Ramos (cell line): Measurements from ENCODE around the gene PITRM1.

Experiments
- in situ Hi-C: fragments of 300-500 bp; cut with MboI; formaldehyde crosslinking; loops from one replicate; pipeline ENCODE4 v1.14.3; 2022; ENCODE audit warnings: low sequenced_read_pairs; ENCODE audit not compliant: unreplicated experiment

Gene PITRM1

GRCh38 chr10:3143366-3143765 is 29.2 kb downstream of the PITRM1 start:
- in situ Hi-C loops = no loop called here

GRCh38 chr10:3142146-3142875 is 30.3 kb downstream of the PITRM1 start:
- in situ Hi-C loops = no loop called here

DNA sequence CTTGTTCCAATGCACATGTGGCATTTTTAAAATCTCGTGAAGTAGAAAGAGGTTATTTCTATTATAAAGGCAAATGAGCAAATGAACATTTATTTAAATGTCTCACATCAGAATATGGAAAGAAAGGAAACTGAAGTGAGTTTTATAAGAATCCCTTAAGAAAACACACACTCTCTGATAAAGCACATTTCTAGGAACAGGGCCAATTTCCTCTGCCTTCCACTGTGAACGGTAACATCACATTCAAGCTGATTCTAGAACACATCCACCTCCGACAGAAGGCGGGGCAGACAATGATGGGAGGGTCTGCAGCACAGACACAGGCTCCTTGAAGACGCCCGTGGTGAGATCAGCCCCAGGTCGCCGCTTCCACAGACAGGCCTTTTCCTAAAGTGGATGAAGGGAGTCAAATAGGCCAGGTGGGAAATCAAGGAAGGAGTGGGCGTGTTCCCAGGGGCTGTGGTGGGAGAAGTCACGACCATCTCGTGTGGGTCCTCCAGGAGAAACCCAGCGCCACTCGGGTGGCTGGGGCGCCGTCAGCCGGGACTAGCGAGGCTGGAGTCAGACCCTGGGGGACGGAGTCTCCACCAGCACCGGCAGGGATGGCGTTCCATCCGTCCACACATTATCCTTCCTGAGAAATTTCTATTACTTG is 31.1 kb downstream of the PITRM1 start:
- in situ Hi-C loops = no loop called here

- in situ Hi-C loops = no loop called here
These were observed 32.3 kb downstream of the PITRM1 start for GRCh38 chr10:3140280-3140679.

DNA sequence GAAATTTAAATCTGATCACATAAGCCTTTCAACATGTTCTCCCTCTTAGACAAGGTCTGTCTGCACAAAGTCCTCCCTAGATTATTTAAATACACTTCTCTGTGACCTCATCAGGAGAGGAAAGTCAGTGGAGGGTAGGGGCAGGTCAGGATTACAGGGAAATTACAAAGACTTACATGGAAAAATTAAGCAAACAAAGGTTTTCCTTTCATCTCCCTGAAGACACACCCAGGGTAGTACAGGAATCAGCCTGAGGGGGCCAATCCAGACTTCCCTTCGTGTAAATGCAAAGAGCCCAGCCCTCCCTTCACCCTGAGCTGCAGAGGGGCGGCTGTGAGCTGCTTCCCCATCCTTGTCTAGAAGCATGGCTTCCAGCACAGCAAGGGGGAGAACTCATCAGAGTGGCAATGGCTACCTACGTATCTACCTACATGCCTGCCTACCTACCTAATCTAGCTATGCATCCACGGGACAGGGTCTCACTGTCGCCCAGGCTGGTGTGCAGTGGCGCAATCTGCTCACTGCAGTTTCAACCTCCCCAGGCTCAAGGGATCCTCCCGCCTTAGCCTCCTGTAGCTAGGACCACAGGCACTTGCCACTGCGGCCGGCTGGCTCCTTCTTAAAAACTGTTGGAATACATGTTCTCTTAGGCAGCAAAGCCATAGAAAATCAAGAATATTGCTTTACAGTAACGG is 33.2 kb downstream of the PITRM1 start:
- in situ Hi-C loops = no loop called here

DNA sequence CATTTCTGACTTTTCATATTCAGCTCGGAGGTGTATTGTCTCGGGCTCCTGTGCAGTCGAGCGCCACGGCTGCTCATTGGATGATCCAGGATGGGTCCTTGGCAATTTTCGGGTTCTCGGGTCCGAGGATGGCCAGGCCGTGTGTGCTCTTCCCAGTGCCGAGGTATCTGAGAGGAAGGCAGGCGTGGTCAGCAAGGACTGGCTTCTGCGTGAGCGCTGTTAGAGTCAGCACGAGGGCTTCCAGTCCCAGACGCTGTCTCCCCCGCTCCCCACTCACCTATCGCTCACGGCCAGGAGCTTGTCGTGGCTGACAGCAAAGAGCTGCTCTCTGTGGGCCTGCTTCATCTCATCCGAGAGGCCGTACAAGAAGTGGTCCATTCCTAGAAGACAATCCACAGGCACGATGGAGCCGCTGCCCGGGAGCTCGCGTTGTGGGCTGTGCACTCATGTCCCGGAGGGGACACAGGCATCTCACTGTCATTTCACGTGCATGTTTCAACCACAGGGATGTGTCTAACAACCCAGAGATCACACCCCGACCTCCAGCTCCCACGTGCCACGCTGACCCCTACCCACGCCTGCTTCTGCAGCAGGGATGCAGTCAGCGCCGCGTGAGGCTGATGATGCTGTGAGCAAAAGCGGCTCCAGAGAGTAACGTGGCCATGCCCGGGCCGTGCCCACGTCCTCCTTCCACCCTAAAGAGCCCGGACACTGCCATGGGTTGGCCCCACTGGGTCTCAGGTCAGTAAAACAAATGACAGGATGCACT is 34.4 kb downstream of the PITRM1 start:
- in situ Hi-C loops = no loop called here

DNA sequence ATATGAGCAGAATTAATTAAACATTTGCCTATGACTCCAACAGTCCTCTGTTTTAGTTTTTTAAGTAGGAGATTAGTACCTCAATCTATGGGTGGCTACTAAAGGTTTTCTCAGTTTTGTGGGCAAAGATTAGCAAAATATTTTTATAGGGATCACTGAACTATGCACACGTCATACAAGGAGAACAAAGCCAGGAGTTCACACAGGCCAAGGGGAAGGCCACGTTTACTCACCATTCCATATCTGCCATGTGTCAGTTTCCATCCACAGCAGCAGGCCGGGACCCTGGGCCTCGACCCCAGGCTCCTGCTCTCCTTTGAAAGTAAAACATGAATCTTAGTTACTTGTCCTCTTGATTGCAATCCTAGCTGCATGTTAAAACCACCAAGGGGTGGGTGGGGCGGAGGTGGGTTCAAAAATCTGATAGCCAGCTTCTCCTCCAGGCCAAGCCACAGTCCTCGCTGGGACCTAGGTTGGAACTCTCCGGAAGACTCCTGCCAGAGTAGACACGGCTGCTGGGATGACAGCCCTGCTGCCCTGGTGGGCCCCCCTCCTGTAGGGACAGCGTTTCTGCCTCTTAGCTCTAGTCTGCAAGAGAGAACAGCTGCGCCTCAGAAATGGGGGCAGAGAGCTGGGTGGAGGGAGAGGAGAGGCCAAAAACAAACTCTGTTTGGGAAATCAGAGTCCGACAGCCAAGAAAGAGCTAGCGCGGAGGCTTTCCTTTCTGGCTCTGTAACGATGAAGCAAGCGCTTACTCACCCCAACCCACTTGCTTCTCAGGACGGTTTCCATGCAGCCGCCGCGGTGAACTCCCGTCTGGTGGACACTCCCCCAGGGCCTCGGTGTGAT is 35.6 kb downstream of the PITRM1 start:
- in situ Hi-C loops = no loop called here

GRCh38 chr10:3136336-3136735 is 36.2 kb downstream of the PITRM1 start:
- in situ Hi-C loops = no loop called here

- in situ Hi-C loops = no loop called here
These were observed 37.6 kb downstream of the PITRM1 start for GRCh38 chr10:3135006-3135405.

GRCh38 chr10:3133948-3134347 is 38.6 kb downstream of the PITRM1 start:
- in situ Hi-C loops = no loop called here

GRCh38 chr10:3132036-3133025 is 40.3 kb downstream of the PITRM1 start:
- in situ Hi-C loops = no loop called here

DNA sequence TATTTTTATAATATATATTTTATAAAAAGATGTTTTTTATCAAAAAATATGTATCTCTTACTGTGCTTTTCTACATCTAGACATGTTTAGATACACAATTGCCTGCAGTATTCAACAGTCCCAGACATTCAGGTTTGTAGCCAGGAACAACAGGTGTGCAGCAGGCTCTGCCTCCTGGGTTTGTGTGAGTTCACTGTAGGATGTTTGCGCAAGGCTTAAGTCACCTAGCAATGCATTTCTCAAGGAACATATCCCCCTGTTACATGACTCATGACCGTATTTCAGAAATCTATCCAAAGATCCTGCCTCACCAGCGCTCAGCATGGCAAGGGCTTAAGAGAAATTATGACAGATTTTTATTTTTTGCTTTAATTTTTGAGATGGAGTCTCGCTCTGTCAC is 41.5 kb downstream of the PITRM1 start:
- in situ Hi-C loops = no loop called here

DNA sequence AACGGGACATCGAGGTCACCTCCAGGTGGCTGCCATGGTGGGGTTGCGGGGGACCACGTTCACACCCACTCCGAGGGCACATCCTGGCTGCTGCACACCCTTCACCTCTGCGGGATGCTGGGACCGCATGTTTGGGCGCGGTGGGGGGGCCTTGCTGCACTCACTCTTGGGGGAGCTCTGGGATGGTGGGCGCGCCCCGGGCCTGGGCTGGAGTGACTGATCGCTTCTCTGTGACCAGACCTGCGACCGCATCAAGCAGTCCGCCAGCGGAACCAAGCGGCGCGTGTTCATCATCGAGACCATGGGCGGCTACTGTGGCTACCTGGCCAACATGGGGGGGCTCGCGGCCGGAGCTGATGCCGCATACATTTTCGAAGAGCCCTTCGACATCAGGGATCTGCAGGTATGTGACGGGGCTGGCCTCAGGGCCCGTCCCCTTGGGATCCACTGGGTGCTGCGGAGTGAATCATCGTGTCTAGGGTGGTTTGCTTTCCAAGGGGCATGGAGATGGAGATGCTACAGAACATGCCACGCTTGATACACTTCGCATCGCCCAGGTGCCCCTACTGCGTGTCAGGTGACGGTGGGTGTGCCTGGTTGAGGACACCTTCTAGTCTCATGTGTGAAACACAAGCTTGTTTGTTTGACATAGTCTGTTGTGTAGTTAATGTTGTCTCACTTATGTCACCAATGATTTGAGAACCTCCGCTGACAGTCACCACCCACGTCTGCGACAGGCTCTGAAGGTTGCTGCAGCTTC is 42.8 kb downstream of the PITRM1 start:
- in situ Hi-C loops = no loop called here

DNA sequence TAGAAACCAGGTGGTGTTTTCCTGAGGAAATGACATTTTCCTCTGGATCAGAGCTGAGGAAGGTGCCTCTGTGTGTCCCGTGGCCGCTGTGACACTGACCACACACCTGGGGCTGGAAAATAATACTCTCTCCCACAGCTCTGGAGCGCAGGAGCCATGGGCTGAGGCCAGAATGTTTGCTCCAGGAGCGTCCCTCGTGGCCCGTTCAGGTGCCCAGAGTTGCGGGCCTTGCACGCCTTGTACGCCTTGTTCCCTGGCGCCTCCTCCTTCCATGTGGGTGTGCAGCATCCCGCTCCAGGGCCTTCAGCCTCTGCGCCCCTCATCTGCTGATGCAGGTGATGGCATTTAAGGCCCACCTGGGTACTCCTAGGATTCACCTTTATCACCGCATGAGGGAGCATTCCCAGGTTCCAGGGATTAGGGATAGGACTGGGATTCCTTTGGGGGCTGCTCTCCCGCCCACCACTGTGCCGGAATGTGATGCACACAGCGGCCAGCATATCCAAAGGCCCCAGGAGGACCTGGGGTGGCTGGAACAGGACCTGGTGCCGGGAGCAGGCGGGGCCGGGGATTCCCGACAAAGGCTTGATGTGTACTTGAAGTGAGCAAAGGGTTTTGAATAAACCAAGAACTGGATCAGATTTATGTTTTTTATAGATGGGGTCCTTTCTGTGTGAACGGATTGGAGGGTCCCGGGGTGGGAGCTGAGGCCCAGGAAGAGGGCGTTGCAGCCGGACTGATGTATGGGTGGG is 44.0 kb downstream of the PITRM1 start:
- in situ Hi-C loops = no loop called here

- in situ Hi-C loops = no loop called here
These were observed 44.7 kb downstream of the PITRM1 start for GRCh38 chr10:3127921-3128320.

GRCh38 chr10:3126741-3127346 is 45.7 kb downstream of the PITRM1 start:
- in situ Hi-C loops = no loop called here

DNA sequence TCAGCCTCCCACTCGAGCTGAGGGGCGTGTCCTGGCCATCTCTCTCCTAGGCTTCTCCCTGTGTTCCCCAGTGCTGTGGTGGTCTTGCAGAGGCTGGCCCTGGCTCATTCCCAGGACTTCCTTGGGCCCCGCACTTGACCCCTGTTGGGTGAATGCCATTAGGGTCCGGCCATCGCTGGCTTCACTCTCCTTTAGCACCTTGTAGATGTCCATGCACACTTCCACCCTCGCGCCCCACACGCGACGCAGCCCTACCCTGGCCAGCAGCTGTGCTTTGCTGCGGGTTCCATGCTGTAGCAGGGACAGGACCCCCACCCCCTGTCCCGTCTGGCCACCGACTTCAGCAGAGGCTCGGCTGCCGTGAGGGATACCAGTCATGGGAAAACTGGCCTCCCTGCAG is 46.3 kb downstream of the PITRM1 start:
- in situ Hi-C loops = no loop called here
